H1 (cell line): Measurements from ENCODE around the gene FCAMR. TPM values are rescaled to one million over a fixed set of nuclear protein-coding genes. Genes with fewer than 3 reads are reported as not detected.

Experiments
- CTCF ChIA-PET: fragments of 300-600 bp; sonication (Branson Sonifier 250); formaldehyde crosslinking; loops from one replicate; lab custom pipeline; 2021; ENCODE audit not compliant: partially characterized antibody; lab: Charles Lee
- POLR2A ChIA-PET: fragments of 300-600 bp; sonication (Branson Sonifier 250); formaldehyde crosslinking; loops from one replicate; lab custom pipeline; 2021; ENCODE audit warnings: inconsistent platforms; ENCODE audit not compliant: partially characterized antibody; lab: Charles Lee
- DNase-seq, 2 experiments: peaks; one replicate each; pipeline versions ENCODE4 v3.0.0 to v3.0.0-alpha.2; 2010 to 2022; ENCODE audit warnings: low spot score in 2 of 2, low read depth in 1 of 2, mixed read lengths in 1 of 2
- FAIRE-seq: peaks from 2 replicates; lab custom pipeline; 2011; peaks lifted over from hg19 to GRCh38; lab: Jason Lieb, UNC
- H2AFZ ChIP-seq: 2 replicates; pipeline ENCODE4 v1.8.1; 2012; ENCODE audit warnings: low read length, inconsistent platforms
- H2AK5ac ChIP-seq: 2 replicates; pipeline ENCODE4 v1.6.1; 2013; ENCODE audit warnings: low read depth, low read length
- H2BK120ac ChIP-seq: replicated peaks from 2 replicates; pipeline ENCODE3; 2013; ENCODE audit warnings: low read depth, low read length, inconsistent platforms
- H2BK12ac ChIP-seq: 2 replicates; pipeline ENCODE4 v1.6.1; 2013; ENCODE audit warnings: low read depth, low read length
- H2BK15ac ChIP-seq: 2 replicates; pipeline ENCODE4 v1.6.1; 2013; ENCODE audit warnings: low read length
- H2BK20ac ChIP-seq: 2 replicates; pipeline ENCODE4 v1.6.1; 2013; ENCODE audit warnings: low read length
- H2BK5ac ChIP-seq: 2 replicates; pipeline ENCODE4 v1.6.1; 2013; ENCODE audit warnings: low read depth, low read length
- H3K14ac ChIP-seq: 2 replicates; pipeline ENCODE4 v1.6.1; 2013; ENCODE audit warnings: inconsistent platforms; ENCODE audit not compliant: insufficient read length
- H3K18ac ChIP-seq: 2 replicates; pipeline ENCODE4 v1.6.1; 2013; ENCODE audit warnings: low read length; ENCODE audit errors: extremely low read depth
- H3K23ac ChIP-seq: 2 replicates; pipeline ENCODE4 v1.6.1; 2013; ENCODE audit warnings: inconsistent platforms; ENCODE audit not compliant: insufficient read length
- H3K23me2 ChIP-seq: 2 replicates; pipeline ENCODE4 v1.6.1; 2013; ENCODE audit warnings: low read depth, low read length
- H3K27ac ChIP-seq: 2 replicates; pipeline ENCODE4 v1.6.1; 2011; ENCODE audit warnings: low read depth, low read length, inconsistent platforms
- H3K27me3 ChIP-seq, 4 experiments: replicated peaks in 1 of 4; 1 replicate in 1 of 4; 2 replicates in 3 of 4; pipeline versions ENCODE4 v1.6.1 to v1.8.1; 2011 to 2013; ENCODE audit warnings: low read length in 3 of 4, mild to moderate bottlenecking in 3 of 4, inconsistent platforms in 2 of 4, mixed read lengths in 2 of 4, moderate library complexity in 1 of 4; ENCODE audit not compliant: control insufficient read depth in 3 of 4, insufficient read depth in 3 of 4; ENCODE audit errors: extremely low read depth in 1 of 4
- H3K36me3 ChIP-seq, 4 experiments: 2 replicates each; pipeline versions ENCODE4 v1.6.1 to v1.8.1; 2011 to 2013; ENCODE audit warnings: mild to moderate bottlenecking in 4 of 4, low read length in 3 of 4, moderate library complexity in 2 of 4, control low read depth in 1 of 4, inconsistent platforms in 1 of 4; ENCODE audit not compliant: insufficient read depth in 4 of 4, control insufficient read depth in 2 of 4
- H3K4ac ChIP-seq: replicated peaks from 2 replicates; pipeline ENCODE3; 2013; ENCODE audit warnings: low read length, low read depth, mixed read lengths, inconsistent platforms; ENCODE audit not compliant: insufficient read length
- H3K4me1 ChIP-seq, 4 experiments: replicated peaks in 1 of 4; 1 replicate in 1 of 4; 2 replicates in 3 of 4; pipeline versions ENCODE4 v1.6.1 to v1.8.1; 2011 to 2013; ENCODE audit warnings: low read length in 3 of 4, inconsistent platforms in 2 of 4, mixed read lengths in 1 of 4; ENCODE audit not compliant: insufficient read depth in 4 of 4, control insufficient read depth in 3 of 4
- H3K4me2 ChIP-seq, 2 experiments: 2 replicates each; pipeline versions ENCODE4 v1.6.1 to v1.8.1; 2011 to 2013; ENCODE audit warnings: low read depth in 2 of 2, low read length in 2 of 2, control low read depth in 1 of 2, inconsistent platforms in 1 of 2, mild to moderate bottlenecking in 1 of 2; ENCODE audit not compliant: insufficient read depth in 1 of 2
- H3K4me3 ChIP-seq, 4 experiments: fragments of 200-600, 300-600 bp in 1 of 4; sonication (generic), shearing (Covaris generic), sonication (Bioruptor Twin) in 1 of 4; 2 replicates each; pipeline versions ENCODE4 v1.5.1 to v1.8.1; 2011 to 2016; ENCODE audit warnings: low read length in 4 of 4, low read depth in 3 of 4, control low read depth in 2 of 4, inconsistent platforms in 2 of 4, mild to moderate bottlenecking in 2 of 4, mixed read lengths in 1 of 4, moderate library complexity in 1 of 4; ENCODE audit not compliant: insufficient read depth in 2 of 4; ENCODE audit errors: extremely low read depth in 1 of 4
- H3K56ac ChIP-seq: replicated peaks from 2 replicates; pipeline ENCODE3; 2013; ENCODE audit warnings: low read depth, mild to moderate bottlenecking, mixed read lengths, low read length, inconsistent platforms; ENCODE audit not compliant: insufficient read length
- H3K79me1 ChIP-seq: 2 replicates; pipeline ENCODE4 v1.6.1; 2013; ENCODE audit warnings: low read depth, low read length, control low read depth
- H3K79me2 ChIP-seq, 2 experiments: 2 replicates each; pipeline versions ENCODE4 v1.6.1 to v1.8.1; 2012 to 2013; ENCODE audit warnings: low read length in 2 of 2, mild to moderate bottlenecking in 2 of 2, inconsistent platforms in 1 of 2; ENCODE audit not compliant: insufficient read depth in 2 of 2, control insufficient read depth in 1 of 2
- H3K9ac ChIP-seq, 4 experiments: replicated peaks in 1 of 4; 1 replicate in 1 of 4; 2 replicates in 3 of 4; pipeline versions ENCODE4 v1.6.1 to v1.8.1; 2011 to 2013; ENCODE audit warnings: low read depth in 3 of 4, low read length in 3 of 4, control low read depth in 2 of 4, mild to moderate bottlenecking in 2 of 4, moderate library complexity in 2 of 4, inconsistent platforms in 1 of 4; ENCODE audit errors: extremely low read depth in 1 of 4
- H3K9me3 ChIP-seq, 2 experiments: 2 replicates each; pipeline versions ENCODE4 v1.6.1 to v1.8.1; 2012 to 2013; ENCODE audit warnings: mild to moderate bottlenecking in 2 of 2, moderate library complexity in 2 of 2, control low read depth in 1 of 2, inconsistent platforms in 1 of 2, low read depth in 1 of 2, low read length in 1 of 2, mixed read lengths in 1 of 2; ENCODE audit not compliant: insufficient read depth in 2 of 2
- H4K20me1 ChIP-seq, 2 experiments: replicated peaks in 1 of 2; 2 replicates each; pipeline versions ENCODE3 to v1.8.1; 2011 to 2013; ENCODE audit warnings: inconsistent platforms in 2 of 2, low read length in 2 of 2, mild to moderate bottlenecking in 1 of 2; ENCODE audit not compliant: insufficient read depth in 2 of 2, control insufficient read depth in 1 of 2
- H4K5ac ChIP-seq: 2 replicates; pipeline ENCODE4 v1.6.1; 2013; ENCODE audit warnings: low read length, low read depth, mixed read lengths, inconsistent platforms; ENCODE audit not compliant: insufficient read length
- H4K8ac ChIP-seq: 2 replicates; pipeline ENCODE4 v1.8.0; 2013; ENCODE audit warnings: mild to moderate bottlenecking, moderate library complexity, low read length, inconsistent platforms; ENCODE audit not compliant: insufficient read depth; ENCODE audit errors: extremely low read depth
- H4K91ac ChIP-seq: replicated peaks from 2 replicates; pipeline ENCODE3; 2013; ENCODE audit warnings: low read length, mixed read lengths, inconsistent platforms; ENCODE audit not compliant: insufficient read length
- ASH2L ChIP-seq: fragments of 200-600, 300-600 bp; sonication (generic); IDR thresholded peaks from one replicate; pipeline ENCODE4 v1.7.1; 2017; ENCODE audit warnings: low read length
- CBX8 ChIP-seq: fragments of 300-800, 300-1000 bp; sonication (generic); IDR thresholded peaks from 2 replicates; pipeline ENCODE4 v1.7.1; 2016; ENCODE audit warnings: low read depth, low read length, borderline replicate concordance
- EGR1 ChIP-seq: IDR thresholded peaks from 2 replicates; pipeline ENCODE4 v1.6.1; 2011; ENCODE audit warnings: low read depth, low read length, borderline replicate concordance
- EP300 ChIP-seq, 2 experiments: IDR thresholded peaks; 1 replicate in 1 of 2; 2 replicates in 1 of 2; pipeline ENCODE4 v1.6.1; 2011 to 2012; ENCODE audit warnings: low read depth in 2 of 2, low read length in 2 of 2, mild to moderate bottlenecking in 2 of 2, borderline replicate concordance in 1 of 2, inconsistent platforms in 1 of 2, moderate library complexity in 1 of 2
- KDM1A ChIP-seq: fragments of 200-600, 300-600 bp; sonication (generic); IDR thresholded peaks from 2 replicates; pipeline ENCODE4 v1.7.1; 2016; ENCODE audit warnings: mild to moderate bottlenecking, low read length, borderline replicate concordance
- SRF ChIP-seq: IDR thresholded peaks from 2 replicates; pipeline ENCODE4 v1.6.1; 2011; ENCODE audit warnings: mild to moderate bottlenecking, low read depth, low read length, moderate library complexity
- TBP ChIP-seq: IDR thresholded peaks from 2 replicates; pipeline ENCODE4 v1.6.1; 2011; ENCODE audit warnings: low read depth, low read length, improper control_type of control experiment
- WGBS, 2 experiments: shearing (Covaris generic) in 1 of 2; methylation state at CpG; one replicate each; pipeline versions ENCODE4 v1.1.6 to v1.1.7; 2013 to 2015; ENCODE audit warnings: low lambda C conversion rate in 2 of 2, mixed read lengths in 2 of 2, inconsistent platforms in 1 of 2, low coverage in 1 of 2, missing lambda C conversion rate in 1 of 2; ENCODE audit not compliant: insufficient replicate concordance in 2 of 2, insufficient coverage in 1 of 2, insufficient read length in 1 of 2; ENCODE audit errors: extremely low coverage in 1 of 2, missing lambda C conversion rate in 1 of 2; 5-methylcytosine and 5-hydroxymethylcytosine counted together
- polyA plus RNA-seq, 7 experiments: library from polyadenylated mRNA; depleted of rRNA in 3 of 7; stranded (reverse) in 5 of 7; unstranded in 2 of 7; fragments of >200 nt in 5 of 7; fragments of 200-250 nt in 2 of 7; gene quantifications; 1 replicate in 5 of 7; 2 replicates in 1 of 7; 4 replicates in 1 of 7; pipeline versions ENCODE4 v1.2.1 to v1.2.3, GENCODE V29; 2011 to 2013; ENCODE audit warnings: missing spikeins in 2 of 7, mixed read lengths in 2 of 7
- total RNA-seq: library from RNA; stranded (reverse); fragmentation: NEBNext Ultra II Directional; extraction: Animal tissue kit (Norgen Biotek cat#: 25700); gene quantifications from 2 replicates; pipeline ENCODE4 v1.2.1, GENCODE V29; 2021

Gene FCAMR
- total and polyA plus RNA-seq, 2 of the 8 experiments (the other 6 are each of a cell fraction or from before 2014, with no cell fraction given), result not detected

DNA sequence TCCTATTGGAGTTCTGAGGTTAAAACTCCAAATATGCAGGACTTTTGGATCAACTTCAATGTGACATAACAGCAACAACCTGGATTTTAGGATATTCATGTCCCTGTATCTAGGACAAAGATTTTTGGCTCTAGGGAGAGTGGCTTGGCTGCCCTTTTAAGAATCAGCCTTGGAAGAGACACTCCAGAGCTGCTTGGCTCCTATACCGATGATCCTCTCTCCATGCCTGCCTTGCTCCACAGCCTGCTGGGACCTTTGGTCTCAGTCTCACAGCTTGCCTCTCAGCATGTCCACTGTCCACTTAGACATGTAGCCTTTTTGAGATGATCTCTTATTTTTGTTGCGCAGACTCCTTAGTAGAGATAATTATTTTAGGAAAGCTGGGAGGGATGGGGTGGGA is 44.0 kb downstream of the FCAMR start:
- H4K5ac ChIP-seq, result no peak overlapping the region
- H3K23me2 ChIP-seq, result peaks cover 12% of the 10 kb centered on the region
- H3K23ac ChIP-seq, result no peak overlapping the region
- peaks cover 0 to 5% (median 0%) of the 10 kb centered on the region in 4 experiments; a peak in 1 of 8 replicates for H3K36me3 ChIP-seq
- peaks cover 0 to 11% of the 10 kb centered on the region in 2 experiments for H4K20me1 ChIP-seq
- H4K91ac ChIP-seq, result no peak overlapping the region
- FAIRE-seq, result no peak
- H3K4me2 ChIP-seq, result no peak overlapping the region
- no peaks in the 10 kb centered on the region; a peak in 1 of 4 replicates for H3K9me3 ChIP-seq
- H3K79me1 ChIP-seq, result 0 out of 2 replicates have a peak, but pooled peaks cover 2% of the 10 kb centered on the region
- DNase-seq, result no peak
- peaks cover 0 to 2% (median 0%) of the 10 kb centered on the region in 4 experiments; a peak in 1 of 7 replicates for H3K27me3 ChIP-seq
- no peak overlapping the region for H2AK5ac ChIP-seq
- H3K4me1 ChIP-seq, result no peaks in the 10 kb centered on the region
- no peak overlapping the region for H2AFZ ChIP-seq
- H2BK15ac ChIP-seq, result no peak overlapping the region
- H3K9ac ChIP-seq, result no peak overlapping the region
- H3K56ac ChIP-seq, result no peak overlapping the region
- H2BK12ac ChIP-seq, result no peak overlapping the region
- 97% methylated on average over 2 of the region's 2 CpGs; no CpG with 5 or more reads in 1 of the 2 experiments for WGBS, 2 experiments
- POLR2A ChIA-PET, result interaction anchor here (0.6 kb wide), 1 partner anchor 60 kb away, joined by 3 read pairs; no protein-coding TSS in a partner anchor
- H3K4ac ChIP-seq, result no peak overlapping the region
- H3K79me2 ChIP-seq, result no peaks in the 10 kb centered on the region
- H2BK20ac ChIP-seq, result no peak overlapping the region
- H3K4me3 ChIP-seq, result no peak overlapping the region
- H3K27ac ChIP-seq, result no peak overlapping the region
- H2BK120ac ChIP-seq, result no peak overlapping the region
- CTCF ChIA-PET, result interaction anchor here (1.0 to 13.8 kb wide), 8 partner anchors 9 to 128 kb away, joined by 3 to 226 read pairs (median 4); partner anchors contain the start of genes FCMR and PIGR
- no peak overlapping the region for H2BK5ac ChIP-seq
- H3K18ac ChIP-seq, result no peak overlapping the region
- H3K14ac ChIP-seq, result no peak overlapping the region
- no peak overlapping the region for H4K8ac ChIP-seq
- TF ChIP-seq TBP (no peak), SRF (no peak), EGR1 (no peak), CBX8 (no peak), ASH2L (no peak), KDM1A (no peak), EP300 (IDR thresholded peaks at IDR 0.05; ENCODE audit: borderline replicate concordance in 1 of 2, low read depth in 2 of 2, low read length in 2 of 2) (no peak)
